Activated CD4-positive, alpha-beta T cell treated with anti-CD3 and anti-CD28 coated beads, Interleukin-2, Interleukin-6, amounts not matched to agents 100 ng/mL and 50 ng/mL, durations not matched to agents 16 hours and 8 hours (primary cell): ENCODE measurements around the gene TBC1D5.
"Not testable (repeated sequence)": the region's sequence is repeated elsewhere in the genome, so short reads cannot be mapped to it uniquely, and the experiment has no call there.

Experiments used
- DNase-seq: peaks from one replicate; pipeline ENCODE4 v3.0.0-alpha.2; 2020

The TBC1D5 gene

GRCh38 chr3:17532446-17532845, 210.0 kb downstream of the TBC1D5 start:
- not testable (repeated sequence) for DNase-seq

- no peak for DNase-seq
These were observed 212.8 kb downstream of the TBC1D5 start for GRCh38 chr3:17529677-17530076.

GRCh38 chr3:17518189-17519059, 224.0 kb downstream of the TBC1D5 start:
- no peak for DNase-seq

- no peak for DNase-seq
These were observed 226.8 kb downstream of the TBC1D5 start for GRCh38 chr3:17515445-17516234.

GRCh38 chr3:17514597-17514996, 227.8 kb downstream of the TBC1D5 start:
- DNase-seq: no peak

GRCh38 chr3:17510265-17510664, 232.2 kb downstream of the TBC1D5 start:
- DNase-seq: no peak

GRCh38 chr3:17508180-17508752, 234.2 kb downstream of the TBC1D5 start:
- no peak for DNase-seq

- DNase-seq: no peak
These were observed 235.0 kb downstream of the TBC1D5 start for GRCh38 chr3:17507480-17507879.

GRCh38 chr3:17505856-17506255, 236.6 kb downstream of the TBC1D5 start:
- DNase-seq: no peak

- DNase-seq: no peak
These were observed 240.7 kb downstream of the TBC1D5 start for GRCh38 chr3:17501745-17502144.

GRCh38 chr3:17500618-17501017, 241.8 kb downstream of the TBC1D5 start:
- no peak for DNase-seq

GRCh38 chr3:17494117-17494809, 248.2 kb downstream of the TBC1D5 start:
- DNase-seq: no peak

GRCh38 chr3:17491601-17492000, 250.8 kb downstream of the TBC1D5 start:
- no peak for DNase-seq

GRCh38 chr3:17491190-17491589, 251.2 kb downstream of the TBC1D5 start:
- DNase-seq: not testable (repeated sequence)

- DNase-seq: no peak
These were observed 253.3 kb downstream of the TBC1D5 start for GRCh38 chr3:17489139-17489538.

GRCh38 chr3:17481116-17481515, 261.3 kb downstream of the TBC1D5 start:
- no peak for DNase-seq

GRCh38 chr3:17479681-17480405, 262.6 kb downstream of the TBC1D5 start:
- DNase-seq: no peak

GRCh38 chr3:17478673-17479072, 263.8 kb downstream of the TBC1D5 start:
- DNase-seq: no peak

GRCh38 chr3:17473761-17474160, 268.7 kb downstream of the TBC1D5 start:
- DNase-seq: no peak

GRCh38 chr3:17469954-17470353, 272.5 kb downstream of the TBC1D5 start:
- DNase-seq: no peak

- DNase-seq: no peak
These were observed 272.9 kb downstream of the TBC1D5 start for GRCh38 chr3:17469520-17469919.

GRCh38 chr3:17466028-17466427, 276.4 kb downstream of the TBC1D5 start:
- no peak for DNase-seq
